Measurements from ENCODE around the gene MST1. TPM values are rescaled to one million over a fixed set of nuclear protein-coding genes. Genes with fewer than 3 reads are reported as not detected.
"Not testable (repeated sequence)": the region's sequence is repeated elsewhere in the genome, so short reads cannot be mapped to it uniquely, and the experiment has no call there.

Gene MST1
- total RNA-seq, 2 experiments from 2014 or later, result 3.8 to 4.7 TPM

GRCh38 chr3:49684453-49684852, 4.8 kb downstream of the MST1 start:
- POLR2A ChIA-PET; H3K27ac Mint-ChIP-seq; CTCF ChIA-PET; H3K4me3 Mint-ChIP-seq; DNase-seq; H3K9me3 Mint-ChIP-seq (ENCODE audit: insufficient read depth); ATAC-seq; H3K27me3 Mint-ChIP-seq (ENCODE audit: low read depth): not testable (repeated sequence)
- H3K4me1 Mint-ChIP-seq (ENCODE audit: low read depth), result peaks cover 21% of the 10 kb centered on the region
- peaks cover 21% of the 10 kb centered on the region for H3K36me3 Mint-ChIP-seq (ENCODE audit: low read depth)

- Mint-ChIP-seq H3K27ac (no peak overlapping the region), H3K27me3 (ENCODE audit: low read depth) (no peaks in the 10 kb centered on the region), H3K4me1 (ENCODE audit: low read depth) (peaks cover 12% of the 10 kb centered on the region), H3K4me3 (no peak overlapping the region), H3K36me3 (ENCODE audit: low read depth) (peaks cover 25% of the 10 kb centered on the region), H3K9me3 (ENCODE audit: insufficient read depth) (no peaks in the 10 kb centered on the region)
- ATAC-seq (no peak), DNase-seq (no peak)
- CTCF ChIA-PET, result interaction anchor here (1.1 kb wide), 1 partner anchor 143 kb away, joined by 3 read pairs; no protein-coding TSS in a partner anchor
- POLR2A ChIA-PET, result interaction anchor here (0.6 kb wide), 1 partner anchor 327 kb away, joined by 3 read pairs; no protein-coding TSS in a partner anchor
Observed at GRCh38 chr3:49683162-49683561, 6.1 kb downstream of the MST1 start.

GRCh38 chr3:49681543-49681942, 7.7 kb downstream of the MST1 start:
- no peak for ATAC-seq
- no peaks in the 10 kb centered on the region for H3K9me3 Mint-ChIP-seq (ENCODE audit: insufficient read depth)
- H3K4me3 Mint-ChIP-seq, result no peak overlapping the region
- DNase-seq, result no peak
- no peak overlapping the region for H3K27ac Mint-ChIP-seq
- ChIA-PET CTCF (no interaction called here), POLR2A (no interaction called here)
- H3K36me3 Mint-ChIP-seq (ENCODE audit: low read depth), result peaks cover 35% of the 10 kb centered on the region
- H3K4me1 Mint-ChIP-seq (ENCODE audit: low read depth), result peaks cover 8% of the 10 kb centered on the region
- no peaks in the 10 kb centered on the region for H3K27me3 Mint-ChIP-seq (ENCODE audit: low read depth)

- no peak overlapping the region for H3K4me3 Mint-ChIP-seq
- ChIA-PET CTCF (interaction anchor here (2.0 kb wide), 1 partner anchor 141 kb away, joined by 7 read pairs; no protein-coding TSS in a partner anchor), POLR2A (no interaction called here)
- no peak overlapping the region for H3K27ac Mint-ChIP-seq
- no peaks in the 10 kb centered on the region for H3K27me3 Mint-ChIP-seq (ENCODE audit: low read depth)
- peaks cover 37% of the 10 kb centered on the region for H3K36me3 Mint-ChIP-seq (ENCODE audit: low read depth)
- H3K9me3 Mint-ChIP-seq (ENCODE audit: insufficient read depth), result no peaks in the 10 kb centered on the region
- ATAC-seq (no peak), DNase-seq (no peak)
- peaks cover 6% of the 10 kb centered on the region for H3K4me1 Mint-ChIP-seq (ENCODE audit: low read depth)
Observed at GRCh38 chr3:49681232-49681522, 8.1 kb downstream of the MST1 start.

GRCh38 chr3:49680493-49681231, 8.6 kb downstream of the MST1 start:
- peaks cover 41% of the 10 kb centered on the region for H3K36me3 Mint-ChIP-seq (ENCODE audit: low read depth)
- H3K4me1 Mint-ChIP-seq (ENCODE audit: low read depth), result peaks cover 9% of the 10 kb centered on the region
- POLR2A ChIA-PET, result no interaction called here
- CTCF ChIA-PET, result interaction anchor here (2.0 kb wide), 1 partner anchor 141 kb away, joined by 7 read pairs; no protein-coding TSS in a partner anchor
- DNase-seq (no peak), ATAC-seq (no peak)
- no peak overlapping the region for H3K4me3 Mint-ChIP-seq
- H3K27me3 Mint-ChIP-seq (ENCODE audit: low read depth), result no peaks in the 10 kb centered on the region
- no peaks in the 10 kb centered on the region for H3K9me3 Mint-ChIP-seq (ENCODE audit: insufficient read depth)
- H3K27ac Mint-ChIP-seq, result no peak overlapping the region

GRCh38 chr3:49675912-49676311, 13.4 kb downstream of the MST1 start:
- peak overlapping the region; percentile 93 for H3K4me3 Mint-ChIP-seq
- H3K4me1 Mint-ChIP-seq (ENCODE audit: low read depth), result peaks cover 28% of the 10 kb centered on the region
- H3K36me3 Mint-ChIP-seq (ENCODE audit: low read depth), result peaks cover 32% of the 10 kb centered on the region
- POLR2A ChIA-PET, result no interaction called here
- CTCF ChIA-PET, result interaction anchor here (2.2 kb wide), 1 partner anchor 136 kb away, joined by 12 read pairs; no protein-coding TSS in a partner anchor
- H3K27me3 Mint-ChIP-seq (ENCODE audit: low read depth), result no peaks in the 10 kb centered on the region
- H3K9me3 Mint-ChIP-seq (ENCODE audit: insufficient read depth), result no peaks in the 10 kb centered on the region
- ATAC-seq (no peak), DNase-seq (no peak)
- peak overlapping the region; percentile 52 for H3K27ac Mint-ChIP-seq

- Mint-ChIP-seq H3K9me3 (ENCODE audit: insufficient read depth) (no peaks in the 10 kb centered on the region), H3K27me3 (ENCODE audit: low read depth) (no peaks in the 10 kb centered on the region), H3K4me1 (ENCODE audit: low read depth) (peaks cover 28% of the 10 kb centered on the region), H3K4me3 (peak overlapping the region; percentile 93), H3K27ac (peak overlapping the region; percentile 99), H3K36me3 (ENCODE audit: low read depth) (peaks cover 25% of the 10 kb centered on the region)
- ATAC-seq (no peak), DNase-seq (peak; percentile 45)
- POLR2A ChIA-PET, result no interaction called here
- CTCF ChIA-PET, result no interaction called here
Observed at GRCh38 chr3:49674497-49674983, 14.7 kb downstream of the MST1 start.

GRCh38 chr3:49673715-49674496, 15.4 kb downstream of the MST1 start, which contains the start of gene APEH:
TSS of gene APEH (plus strand) at chr3:49674351. CDS start at chr3:49674402, 51 bp downstream.
- ChIA-PET POLR2A (interaction anchor here (1.0 kb wide), 1 partner anchor 134 kb away, joined by 9 read pairs; no protein-coding TSS in a partner anchor), CTCF (interaction anchor here (0.8 to 5.4 kb wide), 2 partner anchors 107 to 135 kb away, joined by 4 to 228 read pairs; no protein-coding TSS in a partner anchor)
- peak within 1 kb of the TSS; percentile 99 for H3K27ac Mint-ChIP-seq
- H3K27me3 Mint-ChIP-seq (ENCODE audit: low read depth), result no peaks in the 10 kb centered on the region
- ATAC-seq, result peak; percentile 91
- peaks cover 25% of the 10 kb centered on the region for H3K36me3 Mint-ChIP-seq (ENCODE audit: low read depth)
- H3K4me3 Mint-ChIP-seq, result peak within 1 kb of the TSS; percentile 93
- H3K4me1 Mint-ChIP-seq (ENCODE audit: low read depth), result peaks cover 28% of the 10 kb centered on the region
- DNase-seq, result peak; percentile 99
- no peaks in the 10 kb centered on the region for H3K9me3 Mint-ChIP-seq (ENCODE audit: insufficient read depth)

GRCh38 chr3:49673121-49673714, 16.1 kb downstream of the MST1 start:
- H3K4me3 Mint-ChIP-seq, result peak overlapping the region; percentile 93
- ATAC-seq (no peak), DNase-seq (no peak)
- peaks cover 21% of the 10 kb centered on the region for H3K36me3 Mint-ChIP-seq (ENCODE audit: low read depth)
- no peaks in the 10 kb centered on the region for H3K9me3 Mint-ChIP-seq (ENCODE audit: insufficient read depth)
- ChIA-PET CTCF (interaction anchor here (0.8 to 5.4 kb wide), 5 partner anchors 28 to 174 kb away, joined by 3 to 228 read pairs (median 4); no protein-coding TSS in a partner anchor), POLR2A (interaction anchor here (0.9 to 1.0 kb wide), 3 partner anchors 9 to 133 kb away, joined by 3 to 9 read pairs (median 4); no protein-coding TSS in a partner anchor)
- H3K27ac Mint-ChIP-seq, result peak overlapping the region; percentile 99
- no peaks in the 10 kb centered on the region for H3K27me3 Mint-ChIP-seq (ENCODE audit: low read depth)
- peaks cover 28% of the 10 kb centered on the region for H3K4me1 Mint-ChIP-seq (ENCODE audit: low read depth)

- H3K27ac Mint-ChIP-seq, result peak overlapping the region; percentile 72
- H3K36me3 Mint-ChIP-seq (ENCODE audit: low read depth), result peaks cover 11% of the 10 kb centered on the region
- DNase-seq (peak; percentile 83), ATAC-seq (no peak)
- no peaks in the 10 kb centered on the region for H3K27me3 Mint-ChIP-seq (ENCODE audit: low read depth)
- H3K4me3 Mint-ChIP-seq, result peak overlapping the region; percentile 69
- ChIA-PET POLR2A (interaction anchor here (0.5 to 1.0 kb wide), 4 partner anchors 71 to 277 kb away, joined by 3 read pairs; no protein-coding TSS in a partner anchor), CTCF (interaction anchor here (0.7 to 5.4 kb wide), 22 partner anchors 14 to 340 kb away, joined by 3 to 228 read pairs (median 4); partner anchors contain the start of genes BSN, DAG1 and INKA1)
- peaks cover 25% of the 10 kb centered on the region for H3K4me1 Mint-ChIP-seq (ENCODE audit: low read depth)
- no peaks in the 10 kb centered on the region for H3K9me3 Mint-ChIP-seq (ENCODE audit: insufficient read depth)
Observed at GRCh38 chr3:49671291-49672288, 17.7 kb downstream of the MST1 start.
